ENCODE data around the gene FLT1.
A peak's percentile ranks its signal among the peaks of the same experiment; 100 is the strongest.

Gene FLT1

GRCh38 chr13:28457521-28457920 is 37.4 kb downstream of the FLT1 start:
- no peak for DNase-seq

GRCh38 chr13:28455580-28456194 is 39.2 kb downstream of the FLT1 start:
- no peak for DNase-seq

DNA sequence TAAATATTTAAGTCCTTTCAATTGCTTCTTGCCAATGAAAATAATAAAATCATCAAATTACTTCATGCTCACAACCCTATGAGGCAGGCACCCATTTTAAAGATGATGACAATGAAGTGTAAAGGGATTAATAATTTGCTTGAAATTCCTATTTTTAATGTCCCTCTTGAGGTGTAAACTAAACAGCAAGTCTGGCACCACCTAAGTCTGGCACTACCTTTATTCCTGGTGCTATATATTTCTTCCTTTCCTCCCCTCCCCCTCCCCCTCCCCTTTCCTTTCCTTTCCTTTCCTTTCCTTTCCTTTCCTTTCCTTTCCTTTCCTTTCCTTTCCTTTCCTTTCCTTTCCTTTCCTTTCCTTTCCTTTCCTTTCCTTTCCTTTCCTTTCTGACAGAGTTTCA is 42.2 kb downstream of the FLT1 start:
- DNase-seq, result no peak

DNA sequence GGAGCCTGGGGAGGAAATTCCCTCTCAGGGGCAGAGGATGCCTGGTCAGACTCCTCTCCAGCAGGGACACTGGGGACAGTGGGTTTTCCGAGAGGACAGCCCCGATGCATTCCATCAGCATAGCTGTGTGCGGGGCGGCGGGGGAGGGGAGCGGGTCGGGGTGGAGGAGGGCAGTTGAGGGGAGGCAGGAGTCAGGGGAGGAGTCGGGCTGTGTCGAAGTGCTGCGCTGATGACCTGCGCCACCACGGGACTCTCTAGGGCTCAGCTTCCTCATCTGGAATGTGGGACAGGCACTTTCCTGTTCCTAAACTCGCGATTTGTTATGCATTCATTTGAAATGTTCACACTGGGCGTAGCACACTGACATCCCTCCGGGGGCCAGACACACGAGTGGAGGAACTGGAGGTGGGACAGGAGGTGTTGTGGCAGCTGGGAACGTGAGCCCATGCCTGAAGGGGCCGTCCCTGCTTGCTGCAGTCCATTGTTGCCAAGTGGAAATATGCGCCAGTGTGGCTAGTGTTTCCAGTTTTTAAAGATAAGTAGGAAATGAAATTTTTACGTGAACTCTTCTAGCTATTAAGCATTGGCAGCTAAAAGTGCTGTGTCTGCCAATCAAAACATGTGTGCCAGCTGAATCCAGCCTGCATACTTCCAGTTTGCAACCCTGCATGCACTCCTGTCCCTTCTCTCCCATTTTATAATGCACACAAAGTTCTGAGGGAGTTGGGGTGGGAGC is 43.3 kb downstream of the FLT1 start:
- no peak for DNase-seq

DNA sequence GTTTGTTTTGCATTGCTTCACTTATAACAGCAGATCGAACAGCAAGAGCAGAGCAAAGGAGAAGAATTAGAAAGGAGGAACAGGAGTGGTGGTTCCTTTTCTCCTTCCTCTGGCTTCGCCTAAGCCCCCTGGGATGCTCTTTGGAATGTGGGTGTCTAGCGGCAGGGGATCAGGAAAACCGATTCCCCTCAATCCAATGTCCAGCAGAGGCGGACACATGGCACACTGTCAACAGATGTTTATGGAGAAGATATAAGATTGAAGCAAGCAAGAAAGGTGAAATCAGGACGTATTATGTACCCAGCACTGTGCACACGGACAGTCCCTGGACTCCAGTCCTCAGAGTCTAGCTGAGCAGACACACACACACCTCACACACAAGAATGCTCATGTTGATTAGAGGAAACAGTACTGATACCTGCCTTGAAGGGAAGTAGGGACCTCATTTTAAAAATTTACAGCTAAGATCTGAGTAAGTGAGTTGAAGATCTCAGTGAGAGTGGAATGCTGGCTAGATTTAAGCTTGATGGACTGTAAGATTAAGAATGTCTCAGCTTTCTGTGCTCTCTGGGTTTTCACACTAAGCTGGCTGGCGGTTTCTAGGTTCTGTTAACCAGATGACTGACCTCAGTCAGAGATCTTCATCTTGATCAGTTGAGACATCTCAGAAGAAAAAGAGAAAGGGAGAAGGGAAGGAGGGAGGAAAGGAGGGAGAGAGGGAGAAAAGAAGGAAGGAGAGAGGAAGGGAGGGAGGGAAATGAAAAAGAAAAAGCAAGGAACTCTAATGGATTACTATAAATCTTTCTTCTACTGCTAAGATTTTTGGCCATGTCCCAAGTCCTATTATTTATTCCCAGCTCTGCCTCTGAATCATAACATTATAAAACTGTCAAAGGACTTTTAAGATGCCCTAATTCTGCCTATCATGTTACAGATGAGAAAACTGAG is 44.8 kb downstream of the FLT1 start:
- DNase-seq, result no peak

GRCh38 chr13:28448651-28449358 is 46.1 kb downstream of the FLT1 start:
- DNase-seq, result no peak

- no peak for DNase-seq
These were observed 46.9 kb downstream of the FLT1 start for GRCh38 chr13:28447989-28448388.

- DNase-seq, result no peak
These were observed 47.7 kb downstream of the FLT1 start for GRCh38 chr13:28447206-28447605.

DNA sequence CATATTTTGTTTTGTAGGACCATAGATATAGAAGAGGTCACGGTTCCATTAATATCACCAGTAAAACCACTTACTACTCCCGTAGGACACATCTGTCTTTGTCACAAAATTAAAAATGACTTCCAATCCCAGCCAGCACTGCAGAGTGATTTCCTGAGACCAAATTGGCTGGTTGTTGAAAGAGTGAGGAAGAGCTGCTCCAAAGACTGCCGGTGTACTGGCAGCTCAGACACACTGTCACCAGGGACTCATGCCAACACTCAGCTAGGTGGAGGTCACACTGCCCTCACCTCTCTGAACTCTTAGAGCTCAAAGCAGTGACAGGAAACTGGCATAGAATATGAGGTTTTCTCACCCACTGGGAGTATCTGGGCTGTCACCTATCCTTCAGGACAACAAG is 52.1 kb downstream of the FLT1 start:
- DNase-seq, result no peak

DNA sequence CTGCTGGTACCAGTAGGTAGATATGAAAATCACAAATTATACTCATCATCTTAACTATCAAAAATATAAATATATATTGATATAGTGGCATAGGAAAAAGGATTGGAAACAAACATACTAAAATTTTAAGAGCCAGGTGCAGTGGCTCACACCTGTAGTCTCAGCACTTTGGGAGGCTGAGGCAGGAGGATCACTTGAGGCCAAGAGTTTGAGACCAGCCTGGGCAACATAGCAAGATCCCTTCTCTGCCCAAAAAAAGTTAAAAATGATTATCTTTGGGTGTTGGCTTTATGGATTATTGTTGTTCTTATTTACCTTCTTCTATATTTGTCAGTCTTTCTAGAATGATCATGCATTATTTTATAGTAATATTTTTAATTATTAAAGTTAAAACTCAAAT is 53.4 kb downstream of the FLT1 start:
- no peak for DNase-seq

- DNase-seq, result no peak
These were observed 54.0 kb downstream of the FLT1 start for GRCh38 chr13:28440774-28441504.

- DNase-seq, result no peak
These were observed 56.2 kb downstream of the FLT1 start for GRCh38 chr13:28438598-28439334.

DNA sequence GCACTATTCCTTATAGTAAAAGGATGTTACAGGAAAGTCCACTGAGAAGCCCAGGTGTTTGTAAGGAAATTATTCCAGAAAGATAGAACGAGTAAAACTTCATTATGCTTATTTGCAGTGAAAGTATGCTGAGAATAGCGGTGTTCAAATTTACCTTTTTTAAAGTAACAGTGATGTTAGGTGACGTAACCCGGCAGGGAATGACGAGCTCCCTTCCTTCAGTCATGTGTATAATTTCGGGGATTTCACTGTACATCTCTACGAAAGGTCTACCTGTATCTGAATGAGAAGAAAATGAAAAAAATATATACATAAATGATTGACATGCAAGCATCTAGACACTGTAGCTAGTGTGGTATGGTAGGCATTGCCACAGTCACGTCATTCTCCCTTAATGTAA is 56.9 kb downstream of the FLT1 start:
- DNase-seq, result no peak

- DNase-seq, result no peak
These were observed 59.0 kb downstream of the FLT1 start for GRCh38 chr13:28435917-28436316.

- no peak for DNase-seq
These were observed 60.0 kb downstream of the FLT1 start for GRCh38 chr13:28434926-28435325.

DNA sequence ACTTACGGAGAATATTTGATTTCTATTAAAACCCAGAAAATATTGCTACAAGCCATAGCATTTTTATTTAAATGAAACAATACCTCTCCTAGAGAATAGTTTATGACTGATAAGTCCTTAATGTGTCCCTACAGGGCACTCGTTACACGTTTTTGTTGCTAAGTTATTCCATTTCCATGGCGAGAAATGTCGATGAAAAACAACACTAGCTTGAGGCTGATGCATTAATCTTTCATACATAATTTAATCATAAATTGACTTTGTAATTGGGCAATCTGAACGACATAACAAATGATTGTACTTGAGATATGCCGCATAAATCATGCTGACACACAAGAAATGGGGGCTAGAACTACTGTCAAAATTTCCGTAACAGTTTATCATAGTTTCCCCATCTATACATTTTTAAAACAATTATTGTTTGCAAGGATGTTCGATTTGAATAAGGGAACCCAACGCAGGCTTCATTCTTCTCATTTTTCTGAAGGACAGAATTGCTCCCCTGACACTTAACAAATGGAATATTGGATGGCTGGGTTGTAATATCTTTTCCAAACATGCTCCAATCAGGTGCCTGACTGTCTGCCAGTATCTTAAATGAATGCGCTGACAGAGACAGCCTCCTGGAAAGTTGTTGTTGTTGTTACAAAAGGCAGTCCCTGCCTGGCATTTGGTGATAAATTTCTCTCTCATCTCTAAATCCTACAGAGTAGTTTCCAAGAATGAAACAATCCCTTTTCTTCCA is 61.9 kb downstream of the FLT1 start:
- DNase-seq, result no peak

GRCh38 chr13:28429685-28430290 is 65.1 kb downstream of the FLT1 start:
- DNase-seq, result peak; percentile 95

- DNase-seq, result no peak
These were observed 65.8 kb downstream of the FLT1 start for GRCh38 chr13:28429096-28429495.

GRCh38 chr13:28426381-28426780 is 68.5 kb downstream of the FLT1 start:
- no peak for DNase-seq

- no peak for DNase-seq
These were observed 69.1 kb downstream of the FLT1 start for GRCh38 chr13:28425793-28426192.

Measured in NCI-H748 treated with DMSO at 0.1 percent for 48 hours (cell line).